ENCODE results near the gene ZNHIT3. TPM values are rescaled to one million over a fixed set of nuclear protein-coding genes. Genes with fewer than 3 reads are reported as not detected.

Gene ZNHIT3
- total RNA-seq, 1 donor from 2014 or later = 68.4 TPM

DNA sequence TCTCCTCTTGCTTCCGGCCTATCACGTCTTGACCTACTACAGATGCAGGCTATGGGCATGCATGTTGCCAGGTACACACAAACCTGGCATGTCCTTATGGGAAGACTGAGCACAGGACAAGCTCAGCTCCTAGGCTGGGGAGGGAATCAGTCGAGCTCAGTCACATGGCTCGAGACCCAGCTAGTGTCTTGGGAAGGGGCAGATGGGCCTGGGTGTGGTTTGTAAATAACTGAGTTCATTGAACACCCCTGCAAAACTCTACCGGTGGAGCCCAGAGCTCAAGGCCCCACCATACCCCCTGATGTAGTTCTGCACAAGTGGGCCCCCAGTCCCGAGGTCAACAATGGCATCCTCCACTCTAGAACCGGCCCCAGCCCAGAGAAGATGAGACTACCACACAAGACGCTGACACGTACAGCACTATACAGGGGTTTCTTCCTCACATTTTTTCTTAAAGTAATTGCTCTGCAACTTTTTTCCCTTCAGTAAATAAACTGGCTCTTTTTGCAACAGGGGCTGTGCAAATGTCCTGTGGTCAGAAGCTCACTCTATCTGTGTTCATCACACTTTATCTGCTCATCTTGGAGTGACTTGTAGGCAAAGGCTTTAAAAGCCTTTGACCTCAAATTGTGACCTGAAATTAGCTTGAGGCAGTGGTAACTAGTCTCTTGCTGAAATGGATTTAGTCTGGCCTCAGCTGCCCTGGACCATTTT, 22.9 kb downstream of the ZNHIT3 start:
- H3F3A ChIP-seq (ENCODE audit: low read depth) = no peaks in the 10 kb centered on the region
- H3K27me3 ChIP-seq = no peaks in the 10 kb centered on the region
- H3K4me3 ChIP-seq = no peak overlapping the region
- no peak overlapping the region for H3K9ac ChIP-seq
- no peaks in the 10 kb centered on the region for H3K36me3 ChIP-seq
- Mint-ChIP-seq H3K27me3 (ENCODE audit: insufficient read depth, low read depth) (peaks cover 3% of the 10 kb centered on the region), H3K27ac (no peak overlapping the region), H3K9me3 (no peaks in the 10 kb centered on the region), H3K4me3 (no peak overlapping the region), H3K4me1 (no peaks in the 10 kb centered on the region), H3K36me3 (peaks cover 23% of the 10 kb centered on the region)
- DNase-seq (ENCODE audit: low spot score) = no peak
- H3K79me2 ChIP-seq (ENCODE audit: low read depth) = no peaks in the 10 kb centered on the region
- H4K20me1 ChIP-seq (ENCODE audit: low read depth) = no peaks in the 10 kb centered on the region
- H2AFZ ChIP-seq (replicated peaks) = no peak overlapping the region
- TF ChIP-seq EZH2phosphoT487 (IDR thresholded peaks at IDR 0.05) (no peak), EZH2 (IDR thresholded peaks at IDR 0.05) (no peak)
- TF ChIP-seq, protein P1, sequence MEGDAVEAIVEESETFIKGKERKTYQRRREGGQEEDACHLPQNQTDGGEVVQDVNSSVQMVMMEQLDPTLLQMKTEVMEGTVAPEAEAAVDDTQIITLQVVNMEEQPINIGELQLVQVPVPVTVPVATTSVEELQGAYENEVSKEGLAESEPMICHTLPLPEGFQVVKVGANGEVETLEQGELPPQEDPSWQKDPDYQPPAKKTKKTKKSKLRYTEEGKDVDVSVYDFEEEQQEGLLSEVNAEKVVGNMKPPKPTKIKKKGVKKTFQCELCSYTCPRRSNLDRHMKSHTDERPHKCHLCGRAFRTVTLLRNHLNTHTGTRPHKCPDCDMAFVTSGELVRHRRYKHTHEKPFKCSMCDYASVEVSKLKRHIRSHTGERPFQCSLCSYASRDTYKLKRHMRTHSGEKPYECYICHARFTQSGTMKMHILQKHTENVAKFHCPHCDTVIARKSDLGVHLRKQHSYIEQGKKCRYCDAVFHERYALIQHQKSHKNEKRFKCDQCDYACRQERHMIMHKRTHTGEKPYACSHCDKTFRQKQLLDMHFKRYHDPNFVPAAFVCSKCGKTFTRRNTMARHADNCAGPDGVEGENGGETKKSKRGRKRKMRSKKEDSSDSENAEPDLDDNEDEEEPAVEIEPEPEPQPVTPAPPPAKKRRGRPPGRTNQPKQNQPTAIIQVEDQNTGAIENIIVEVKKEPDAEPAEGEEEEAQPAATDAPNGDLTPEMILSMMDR (IDR thresholded peaks at IDR 0.05) = no peak
- no peak overlapping the region for H3K4me2 ChIP-seq
- no peak overlapping the region for H3K27ac ChIP-seq
- no peaks in the 10 kb centered on the region for H3K4me1 ChIP-seq
- no peaks in the 10 kb centered on the region for H3K9me3 ChIP-seq (ENCODE audit: low read depth)

DNA sequence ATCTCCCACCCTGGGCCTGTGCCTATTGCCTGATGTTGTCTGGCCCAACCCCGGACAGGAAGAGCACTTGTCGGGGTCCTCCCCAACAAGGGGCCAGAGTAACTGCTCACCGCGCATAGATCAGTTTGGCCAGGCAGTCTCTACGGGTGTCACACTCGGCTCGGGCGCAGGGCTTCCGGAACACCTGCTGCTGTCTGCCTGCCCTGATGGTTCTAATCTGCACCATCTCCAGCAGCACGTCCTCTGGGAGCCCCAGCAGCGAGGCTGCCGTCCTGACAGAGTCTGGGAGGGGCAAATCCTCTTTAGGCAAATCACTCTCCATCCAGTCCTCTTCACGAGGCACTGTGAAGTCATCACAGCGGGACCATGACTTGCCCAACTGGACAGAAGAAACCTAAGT, 24.2 kb downstream of the ZNHIT3 start:
- H3K36me3 Mint-ChIP-seq = peaks cover 20% of the 10 kb centered on the region
- no peaks in the 10 kb centered on the region for H3K4me1 Mint-ChIP-seq
- no peaks in the 10 kb centered on the region for H3K9me3 ChIP-seq (ENCODE audit: low read depth)
- H3K4me3 ChIP-seq = no peak overlapping the region
- H3K9me3 Mint-ChIP-seq = no peaks in the 10 kb centered on the region
- H3K27ac ChIP-seq = no peak overlapping the region
- H3K4me2 ChIP-seq = no peak overlapping the region
- TF ChIP-seq EZH2phosphoT487 (IDR thresholded peaks at IDR 0.05) (no peak), EZH2 (IDR thresholded peaks at IDR 0.05) (no peak)
- TF ChIP-seq, protein P1 (IDR thresholded peaks at IDR 0.05) = no peak
- H3K27me3 Mint-ChIP-seq (ENCODE audit: insufficient read depth, low read depth) = peaks cover 2% of the 10 kb centered on the region
- H3K36me3 ChIP-seq = no peaks in the 10 kb centered on the region
- H2AFZ ChIP-seq (replicated peaks) = no peak overlapping the region
- H3K27me3 ChIP-seq = no peaks in the 10 kb centered on the region
- H3K4me1 ChIP-seq = no peaks in the 10 kb centered on the region
- H3K9ac ChIP-seq = no peak overlapping the region
- no peaks in the 10 kb centered on the region for H3F3A ChIP-seq (ENCODE audit: low read depth)
- peak overlapping the region; percentile 96 for H3K27ac Mint-ChIP-seq
- no peaks in the 10 kb centered on the region for H4K20me1 ChIP-seq (ENCODE audit: low read depth)
- no peaks in the 10 kb centered on the region for H3K79me2 ChIP-seq (ENCODE audit: low read depth)
- no peak for DNase-seq (ENCODE audit: low spot score)
- no peak overlapping the region for H3K4me3 Mint-ChIP-seq

DNA sequence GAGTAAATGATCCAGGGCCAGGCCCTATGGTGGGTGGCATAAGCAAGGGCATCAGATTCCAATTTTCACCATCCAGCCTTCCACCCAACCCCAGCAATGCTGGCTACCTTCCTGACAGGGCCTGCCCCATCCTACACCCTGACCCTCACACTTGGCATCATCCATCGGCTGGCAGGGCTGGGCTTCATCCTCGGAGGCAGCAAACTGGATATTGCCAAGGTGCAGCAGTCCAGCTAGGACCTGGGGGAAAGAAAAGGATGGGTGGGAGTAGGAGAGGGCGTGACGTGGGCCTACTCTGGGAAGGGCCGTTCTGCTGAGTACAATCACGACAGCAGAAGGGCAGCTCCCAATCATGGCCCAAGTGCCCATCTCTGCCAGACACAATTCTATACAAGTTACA, 24.7 kb downstream of the ZNHIT3 start:
- peaks cover 17% of the 10 kb centered on the region for H3K36me3 Mint-ChIP-seq

More for the DNA sequence above, 24.7 kb downstream of the ZNHIT3 start:
- Mint-ChIP-seq H3K4me3 (no peak overlapping the region), H3K27me3 (ENCODE audit: insufficient read depth, low read depth) (peaks cover 2% of the 10 kb centered on the region), H3K9me3 (no peaks in the 10 kb centered on the region), H3K4me1 (no peaks in the 10 kb centered on the region), H3K27ac (no peak overlapping the region)
- Histone ChIP-seq H2AFZ (replicated peaks) (no peak overlapping the region), H4K20me1 (ENCODE audit: low read depth) (no peaks in the 10 kb centered on the region), H3K9ac (no peak overlapping the region), H3K27me3 (no peaks in the 10 kb centered on the region), H3K36me3 (no peaks in the 10 kb centered on the region), H3K4me1 (no peaks in the 10 kb centered on the region), H3K4me3 (no peak overlapping the region), H3F3A (ENCODE audit: low read depth) (no peaks in the 10 kb centered on the region), H3K79me2 (ENCODE audit: low read depth) (no peaks in the 10 kb centered on the region), H3K9me3 (ENCODE audit: low read depth) (no peaks in the 10 kb centered on the region), H3K4me2 (no peak overlapping the region), H3K27ac (no peak overlapping the region)
- no peak for DNase-seq (ENCODE audit: low spot score)
- TF ChIP-seq EZH2phosphoT487 (IDR thresholded peaks at IDR 0.05) = no peak
- no peak for TF ChIP-seq EZH2 (IDR thresholded peaks at IDR 0.05)
- TF ChIP-seq, protein P1 (IDR thresholded peaks at IDR 0.05) = no peak

All from neural progenitor cell (in vitro differentiated cells).